K562 (cell line): ENCODE data around the gene CLDND2. TPM values are rescaled to one million over a fixed set of nuclear protein-coding genes. Genes with fewer than 3 reads are reported as not detected.

Experiments
- CC2D1A ChIP-seq: fragments of 450-650 bp; IDR thresholded peaks from 2 replicates; pipeline ENCODE4 v1.6.1; 2017; ENCODE audit warnings: mild to moderate bottlenecking
- ESRRB ChIP-seq: fragments of 250-450 bp; sonication (Bioruptor Pico); IDR thresholded peaks from 2 replicates; pipeline ENCODE4 v1.5.0; 2020; ENCODE audit warnings: mild to moderate bottlenecking, moderate library complexity, borderline replicate concordance
- GABPB2 ChIP-seq: fragments of 250-450 bp; sonication (Bioruptor Pico); conservative IDR thresholded peaks from 2 replicates; pipeline ENCODE4 v1.5.1; 2021; ENCODE audit warnings: mild to moderate bottlenecking
- HCFC1 ChIP-seq: IDR thresholded peaks from 2 replicates; pipeline ENCODE4 v1.6.1; 2012; ENCODE audit warnings: low read depth, low read length, improper control_type of control experiment
- HNRNPH1 ChIP-seq: fragments of 200-400 bp; formaldehyde crosslinking; optimal IDR thresholded peaks from 2 replicates; pipeline ENCODE3; 2017; ENCODE audit warnings: low read depth, mild to moderate bottlenecking, low read length, moderate library complexity
- NCOA4 ChIP-seq: fragments of 450-650 bp; IDR thresholded peaks from 2 replicates; pipeline ENCODE4 v1.6.1; 2018; ENCODE audit warnings: mild to moderate bottlenecking; ENCODE audit not compliant: partially characterized antibody
- NR2F6 ChIP-seq: fragments of 450-650 bp; formaldehyde crosslinking; IDR thresholded peaks from 2 replicates; pipeline ENCODE4 v1.4.0; 2020; ENCODE audit warnings: mild to moderate bottlenecking
- PBX2 ChIP-seq, 2 experiments: IDR thresholded peaks in 1 of 2; conservative IDR thresholded peaks in 1 of 2; 2 replicates each; pipeline ENCODE4 v1.6.1; 2016; ENCODE audit warnings: low read depth in 2 of 2, mild to moderate bottlenecking in 1 of 2, missing compliant biosample characterization in 1 of 2, missing genetic modification characterization in 1 of 2, moderate library complexity in 1 of 2
- PCBP1 ChIP-seq: fragments of 200-400 bp; formaldehyde crosslinking; IDR thresholded peaks from 2 replicates; pipeline ENCODE4 v1.6.1; 2018; ENCODE audit warnings: mild to moderate bottlenecking, low read depth, low read length; ENCODE audit not compliant: poor library complexity, severe bottlenecking
- POLR2A ChIP-seq: fragments of 450-650 bp; conservative IDR thresholded peaks from 2 replicates; pipeline ENCODE4 v1.6.1; 2016
- SIRT6 ChIP-seq: IDR thresholded peaks from one replicate; pipeline ENCODE4 v1.6.1; 2012; ENCODE audit warnings: low read depth, mild to moderate bottlenecking, control low read depth, inconsistent platforms, low read length, moderate library complexity
- TAF7 ChIP-seq: fragments of 450-650 bp; IDR thresholded peaks from 2 replicates; pipeline ENCODE4 v1.6.1; 2016; ENCODE audit warnings: missing genetic modification characterization, missing compliant biosample characterization
- TARDBP ChIP-seq: fragments of 450-650 bp; IDR thresholded peaks from 2 replicates; pipeline ENCODE4 v1.6.1; 2016
- UBTF ChIP-seq, 2 experiments: IDR thresholded peaks; 2 replicates each; pipeline ENCODE4 v1.6.1; 2012; ENCODE audit warnings: improper control_type of control experiment in 2 of 2, low read depth in 2 of 2, low read length in 2 of 2, borderline replicate concordance in 1 of 2
- ZBED1 ChIP-seq: IDR thresholded peaks from 2 replicates; pipeline ENCODE4 v1.6.1; 2014
- ZKSCAN3 ChIP-seq: fragments of 250-450 bp; sonication (Bioruptor Pico); IDR thresholded peaks from 2 replicates; pipeline ENCODE4 v1.4.0; 2020
- ZNF354B ChIP-seq: fragments of 250-450 bp; sonication (Bioruptor Pico); IDR thresholded peaks from 2 replicates; pipeline ENCODE4 v1.4.0; 2020
- ZNF436 ChIP-seq: fragments of 250-450, 450-650 bp; sonication (Bioruptor Pico); formaldehyde crosslinking; IDR thresholded peaks from 2 replicates; pipeline ENCODE4 v1.7.0; 2020; ENCODE audit warnings: mild to moderate bottlenecking
- ZNF586 ChIP-seq: fragments of 450-650 bp; formaldehyde crosslinking; conservative IDR thresholded peaks from 2 replicates; pipeline ENCODE4 v1.4.0; 2020; ENCODE audit warnings: mild to moderate bottlenecking, moderate library complexity
- ZNF780A ChIP-seq: fragments of 250-450 bp; sonication (Bioruptor Pico); IDR thresholded peaks from 2 replicates; pipeline ENCODE4 v1.5.0; 2021; ENCODE audit warnings: mild to moderate bottlenecking
- polyA plus RNA-seq, 8 experiments: library from polyadenylated mRNA; depleted of rRNA in 4 of 8; stranded (reverse) in 5 of 8; unstranded in 3 of 8; fragments of >200 nt; fragmentation: Nextera tagmentation in 2 of 8; fragmentation: Illumina TruSeq in 1 of 8; extraction: Ambion mirVana in 2 of 8; extraction: Trizol in 1 of 8; gene quantifications; 2 replicates each; pipeline versions ENCODE4 v1.2.1 to v1.2.3, GENCODE V29; 2011 to 2014; ENCODE audit warnings: inconsistent platforms in 1 of 8, missing spikeins in 1 of 8
- total RNA-seq, 7 experiments: library from RNA; depleted of rRNA in 6 of 7; stranded (reverse); fragments of >200 nt in 6 of 7; fragmentation: Illumina TruSeq in 2 of 7; extraction: Trizol in 2 of 7; gene quantifications; 2 replicates each; pipeline versions ENCODE4 v1.2.1 to v1.2.3, GENCODE V29; 2011 to 2021; ENCODE audit warnings: low replicate concordance in 1 of 7
- TF ChIP-seq, protein P1 (sequence below): sonication (generic); formaldehyde crosslinking; IDR thresholded peaks from 2 replicates; pipeline ENCODE4 v1.8.0; 2022; ENCODE audit warnings: mild to moderate bottlenecking, missing genetic modification reagents

The CLDND2 gene
- total and polyA plus RNA-seq, 9 of the 15 experiments (the other 6 are each of a cell fraction or from before 2014, with no cell fraction given) = 0.45 to 4.0 (median 1.2) TPM; not detected in 3

GRCh38 chr19:51339687-51340656 lies 28.8 kb downstream of the CLDND2 start (continued):
- TF ChIP-seq ZBED1 (no peak), CC2D1A (peak; percentile 41), SIRT6 (no peak), TARDBP (no peak; the same call in 1 of the 2 replicates), TAF7 (tag) (no peak), ZKSCAN3 (CRISPR knock-in tag) (no peak), ZNF586 (CRISPR knock-in tag) (no peak), ESRRB (CRISPR knock-in tag) (no peak), HNRNPH1 (no peak), UBTF (IDR thresholded peaks at IDR 0.05; ENCODE audit: borderline replicate concordance in 1 of 2, low read depth in 2 of 2, low read length in 2 of 2) (peak in 1 of 2 experiments; percentile 54; a peak in 1 of 4 replicates), NCOA4 (no peak), PCBP1 (peak; percentile 72), POLR2A (peak; percentile 54), HCFC1 (peak; percentile 32; the same call in 1 of the 2 replicates), GABPB2 (CRISPR knock-in tag) (no peak), ZNF436 (CRISPR knock-in tag) (no peak), ZNF354B (no peak), ZNF780A (no peak), NR2F6 (CRISPR knock-in tag) (no peak), PBX2 (CRISPR knock-in tag; IDR thresholded peaks at IDR 0.05; ENCODE audit: low read depth) (no peak), PBX2 (tag; conservative IDR thresholded peaks at IDR 0.05; ENCODE audit: low read depth) (peak; percentile 73)
- TF ChIP-seq, protein P1, sequence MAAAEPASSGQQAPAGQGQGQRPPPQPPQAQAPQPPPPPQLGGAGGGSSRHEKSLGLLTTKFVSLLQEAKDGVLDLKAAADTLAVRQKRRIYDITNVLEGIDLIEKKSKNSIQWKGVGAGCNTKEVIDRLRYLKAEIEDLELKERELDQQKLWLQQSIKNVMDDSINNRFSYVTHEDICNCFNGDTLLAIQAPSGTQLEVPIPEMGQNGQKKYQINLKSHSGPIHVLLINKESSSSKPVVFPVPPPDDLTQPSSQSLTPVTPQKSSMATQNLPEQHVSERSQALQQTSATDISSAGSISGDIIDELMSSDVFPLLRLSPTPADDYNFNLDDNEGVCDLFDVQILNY (CRISPR knock-in tag) = peak; percentile 60; the same call in 1 of the 2 replicates
